CD4-positive, alpha-beta T cell treated with Interleukin-4 for 4 hours (primary cell): Measurements from ENCODE around the gene PRKX.
"Not testable (repeated sequence)": the region's sequence is repeated elsewhere in the genome, so short reads cannot be mapped to it uniquely, and the experiment has no call there.

Experiments used
- DNase-seq: peaks from one replicate; pipeline ENCODE4 v3.0.0-alpha.2; 2020

The PRKX gene

GRCh38 chrX:3713225-3713936, at the start of gene PRKX:
TSS of gene PRKX (minus strand) at chrX:3713649. CDS start at chrX:3713253, 396 bp downstream.
- DNase-seq, result peak; percentile 58

GRCh38 chrX:3763111-3763510, 49.7 kb upstream of the PRKX start:
- DNase-seq, result no peak

GRCh38 chrX:3757510-3758025, 44.1 kb upstream of the PRKX start:
- no peak for DNase-seq

DNA sequence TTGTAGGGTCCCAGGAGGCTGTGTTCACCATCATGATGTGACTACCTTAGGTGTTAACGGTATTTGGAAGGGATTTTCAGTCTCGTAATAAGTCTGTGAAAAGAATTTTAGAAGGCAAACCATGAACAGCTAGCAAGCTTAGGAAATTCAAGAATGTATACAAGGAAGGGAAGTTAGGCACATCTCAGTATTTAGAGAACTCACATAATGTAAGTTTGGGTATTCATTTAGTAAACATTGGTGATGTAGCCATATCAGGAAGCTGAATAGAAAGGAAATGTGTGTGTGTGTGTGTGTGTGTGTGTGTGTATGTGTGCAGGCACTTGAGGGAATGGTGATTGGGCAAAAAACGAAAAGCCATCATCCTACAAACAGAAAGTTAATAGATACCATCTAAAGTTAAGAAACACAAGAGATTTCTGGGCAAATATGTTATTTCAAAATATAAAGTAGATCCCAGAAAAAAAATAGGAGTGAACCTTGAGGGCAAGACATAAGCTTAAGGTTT, 34.7 kb upstream of the PRKX start:
- DNase-seq, result no peak

GRCh38 chrX:3743801-3744439, 30.5 kb upstream of the PRKX start:
- DNase-seq, result peak; percentile 89

- not testable (repeated sequence) for DNase-seq
These were observed 27.5 kb upstream of the PRKX start for GRCh38 chrX:3740946-3741345.

GRCh38 chrX:3738509-3738908, 25.1 kb upstream of the PRKX start:
- DNase-seq, result peak; percentile 16

DNA sequence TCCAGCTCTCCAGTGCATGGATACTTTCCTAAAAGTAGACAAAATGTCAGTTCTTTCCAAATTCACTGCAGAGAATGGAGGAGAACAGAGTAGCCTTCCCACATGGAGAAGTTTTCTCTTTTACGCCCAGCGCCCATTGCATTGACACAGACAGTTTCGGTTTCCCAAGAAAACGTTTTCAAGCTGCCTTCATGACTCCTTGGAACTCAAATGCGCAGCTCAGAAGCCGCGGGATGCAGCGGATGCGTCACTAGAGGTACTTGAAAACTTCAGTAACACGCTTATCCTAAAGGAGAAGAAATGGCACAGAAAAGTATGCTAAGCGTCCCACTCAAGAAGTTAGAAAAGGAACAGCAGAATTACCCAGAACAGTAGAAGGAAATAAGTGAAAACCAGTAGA, 23.1 kb upstream of the PRKX start:
- not testable (repeated sequence) for DNase-seq

GRCh38 chrX:3735891-3736290, 22.4 kb upstream of the PRKX start:
- DNase-seq, result not testable (repeated sequence)

- DNase-seq, result not testable (repeated sequence)
These were observed 21.0 kb upstream of the PRKX start for GRCh38 chrX:3734456-3734855.

DNA sequence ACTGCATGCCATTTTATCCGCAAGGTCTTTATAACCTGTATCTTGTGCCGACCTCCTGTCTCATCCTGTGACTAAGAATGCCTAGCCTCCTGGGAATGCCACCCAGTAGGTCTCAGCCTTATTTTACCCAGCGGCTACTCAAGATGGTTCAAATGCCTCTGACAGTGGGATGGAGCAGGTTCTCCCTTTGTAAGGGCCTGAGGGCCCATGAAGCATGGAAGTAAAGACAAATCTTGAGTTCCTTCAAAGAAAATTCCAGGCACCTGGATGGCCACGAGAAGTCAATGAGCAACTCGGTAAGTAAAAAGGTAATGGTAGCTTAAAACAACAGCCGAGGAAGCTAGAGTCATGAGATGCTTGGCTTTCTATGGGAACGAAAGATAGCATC, 19.6 kb upstream of the PRKX start:
- DNase-seq, result no peak

GRCh38 chrX:3732326-3733042, 19.0 kb upstream of the PRKX start:
- not testable (repeated sequence) for DNase-seq

- DNase-seq, result no peak
These were observed 15.0 kb upstream of the PRKX start for GRCh38 chrX:3728454-3728853.

DNA sequence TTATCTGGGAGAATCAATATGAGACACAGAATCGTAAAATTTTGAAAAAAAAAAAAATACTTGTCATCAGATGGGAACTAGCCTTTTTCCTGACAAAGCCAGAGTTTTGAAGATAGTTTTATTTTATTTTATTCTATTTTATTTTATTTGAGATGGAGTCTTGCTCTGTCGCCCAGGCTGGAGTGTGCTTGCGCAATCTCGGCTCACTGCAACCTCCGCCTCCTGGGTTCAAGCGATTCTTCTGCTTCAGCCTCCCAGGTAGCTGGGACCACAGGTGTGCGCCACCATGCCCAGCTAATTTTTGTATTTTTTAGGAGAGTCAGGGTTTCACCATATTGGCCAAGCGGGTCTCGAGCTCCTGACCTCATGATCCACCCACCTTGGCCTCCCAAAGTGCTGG, 10.0 kb upstream of the PRKX start:
- DNase-seq, result not testable (repeated sequence)

- DNase-seq, result no peak
These were observed 4.4 kb upstream of the PRKX start for GRCh38 chrX:3717742-3718420.

DNA sequence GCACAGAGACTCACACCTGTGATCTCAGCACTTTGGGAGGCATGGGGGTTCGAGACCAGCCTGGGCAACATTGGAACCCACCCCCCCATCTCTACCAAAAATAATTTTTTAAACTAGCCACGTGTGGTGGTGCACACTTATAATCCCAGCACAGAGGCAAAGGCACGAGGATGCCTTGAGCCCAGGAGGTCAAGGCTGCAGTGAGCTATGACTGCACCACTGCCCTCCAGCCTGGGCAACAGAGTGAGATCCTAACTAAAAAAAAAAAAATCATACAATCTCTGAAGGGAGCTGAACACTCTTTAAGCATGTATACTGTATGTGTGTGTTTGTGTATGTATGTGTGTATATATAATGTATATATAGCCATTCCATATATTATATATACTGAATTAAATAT, 2.5 kb upstream of the PRKX start:
- no peak for DNase-seq

- DNase-seq, result not testable (repeated sequence)
These were observed 1.4 kb upstream of the PRKX start for GRCh38 chrX:3714706-3715479.

GRCh38 chrX:3713937-3714434, 537 bp upstream of the PRKX start:
- DNase-seq, result no peak

GRCh38 chrX:3712870-3713224, 602 bp downstream of the PRKX start:
- DNase-seq, result no peak

GRCh38 chrX:3712051-3712869, 1.2 kb downstream of the PRKX start:
- no peak for DNase-seq

GRCh38 chrX:3711331-3711917, 2.0 kb downstream of the PRKX start:
- peak; percentile 25 for DNase-seq
